ENCODE data around the gene LRMDA.

Gene LRMDA

DNA sequence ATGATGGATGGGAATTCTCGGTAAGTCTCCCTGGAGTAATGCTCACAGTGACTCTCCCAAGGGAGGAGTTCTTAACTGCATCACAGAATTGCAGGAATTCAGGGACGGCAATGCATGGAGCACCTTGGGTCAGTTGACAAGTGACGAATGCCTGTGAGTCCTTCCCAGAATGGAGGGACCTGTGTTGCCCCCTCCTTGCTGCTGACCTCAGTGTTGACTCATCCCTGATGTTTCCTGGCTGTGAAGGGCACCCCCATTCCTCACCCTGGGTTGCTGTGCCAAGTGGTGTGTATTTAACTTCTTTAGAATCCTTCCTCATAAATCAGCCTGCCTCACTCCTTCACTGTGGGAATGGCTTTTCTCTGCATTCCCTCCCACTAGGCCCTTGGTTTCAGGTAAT is 98.9 kb downstream of the LRMDA start:
- no peak overlapping the region for H3K4me3 ChIP-seq (ENCODE audit: low read depth, low read length)
- no peaks in the 10 kb centered on the region for H3K36me3 ChIP-seq (ENCODE audit: control insufficient read depth, insufficient read depth, low read length)
- no peaks in the 10 kb centered on the region for H3K9me3 ChIP-seq (ENCODE audit: control insufficient read depth, insufficient read depth, low read depth, low read length)
- H3K9ac ChIP-seq (ENCODE audit: low read length): no peak overlapping the region
- H3K4me1 ChIP-seq (ENCODE audit: control insufficient read depth, insufficient read depth, low read length): no peaks in the 10 kb centered on the region
- no peak overlapping the region for H3K27ac ChIP-seq (ENCODE audit: low read depth, low read length)
- no peaks in the 10 kb centered on the region for H3K27me3 ChIP-seq (ENCODE audit: control insufficient read depth, insufficient read depth, low read length)

- Histone ChIP-seq H3K27ac (ENCODE audit: low read depth, low read length) (no peak overlapping the region), H3K4me3 (ENCODE audit: low read depth, low read length) (no peak overlapping the region), H3K27me3 (ENCODE audit: control insufficient read depth, insufficient read depth, low read length) (no peaks in the 10 kb centered on the region), H3K4me1 (ENCODE audit: control insufficient read depth, insufficient read depth, low read length) (no peaks in the 10 kb centered on the region), H3K9ac (ENCODE audit: low read length) (no peak overlapping the region), H3K9me3 (ENCODE audit: control insufficient read depth, insufficient read depth, low read depth, low read length) (no peaks in the 10 kb centered on the region), H3K36me3 (ENCODE audit: control insufficient read depth, insufficient read depth, low read length) (no peaks in the 10 kb centered on the region)
Observed at GRCh38 chr10:75531571-75532031, 100.2 kb downstream of the LRMDA start.

DNA sequence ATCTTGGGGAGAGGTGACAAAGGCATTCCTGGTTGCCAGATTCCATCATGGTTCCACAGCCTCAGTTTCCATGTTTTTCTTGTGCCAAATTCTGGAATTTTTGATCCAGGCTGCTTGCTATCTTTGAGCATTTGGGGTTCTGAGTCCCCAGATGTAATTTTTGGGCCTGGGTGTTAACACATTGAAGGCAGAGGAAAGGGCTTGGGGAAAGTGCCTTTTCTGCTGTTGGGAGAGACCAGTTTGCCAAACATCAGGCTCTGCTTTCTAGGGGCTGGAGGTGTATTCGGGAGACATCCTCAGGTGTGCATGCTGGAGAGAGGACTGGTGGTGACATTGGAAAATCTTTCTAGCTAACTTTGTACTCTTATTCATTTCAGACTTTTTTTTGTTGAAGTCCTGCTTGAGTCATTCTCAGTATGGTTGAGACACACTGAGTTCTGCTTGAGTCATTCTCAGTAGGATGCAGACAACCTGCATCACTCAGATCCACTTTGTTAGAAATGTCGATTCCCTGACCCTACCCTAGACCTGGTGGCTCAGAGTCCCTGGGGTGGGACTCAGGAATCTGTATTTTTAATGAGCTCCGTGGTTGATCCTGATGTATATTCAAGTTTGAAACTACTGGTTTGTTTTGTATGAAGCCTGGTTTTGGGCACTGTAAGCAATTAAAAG is 101.0 kb downstream of the LRMDA start:
- Histone ChIP-seq H3K36me3 (ENCODE audit: control insufficient read depth, insufficient read depth, low read length) (no peaks in the 10 kb centered on the region), H3K4me1 (ENCODE audit: control insufficient read depth, insufficient read depth, low read length) (no peaks in the 10 kb centered on the region), H3K4me3 (ENCODE audit: low read depth, low read length) (no peak overlapping the region), H3K9ac (ENCODE audit: low read length) (no peak overlapping the region), H3K27me3 (ENCODE audit: control insufficient read depth, insufficient read depth, low read length) (peaks cover 8% of the 10 kb centered on the region), H3K27ac (ENCODE audit: low read depth, low read length) (no peak overlapping the region), H3K9me3 (ENCODE audit: control insufficient read depth, insufficient read depth, low read depth, low read length) (no peaks in the 10 kb centered on the region)

DNA sequence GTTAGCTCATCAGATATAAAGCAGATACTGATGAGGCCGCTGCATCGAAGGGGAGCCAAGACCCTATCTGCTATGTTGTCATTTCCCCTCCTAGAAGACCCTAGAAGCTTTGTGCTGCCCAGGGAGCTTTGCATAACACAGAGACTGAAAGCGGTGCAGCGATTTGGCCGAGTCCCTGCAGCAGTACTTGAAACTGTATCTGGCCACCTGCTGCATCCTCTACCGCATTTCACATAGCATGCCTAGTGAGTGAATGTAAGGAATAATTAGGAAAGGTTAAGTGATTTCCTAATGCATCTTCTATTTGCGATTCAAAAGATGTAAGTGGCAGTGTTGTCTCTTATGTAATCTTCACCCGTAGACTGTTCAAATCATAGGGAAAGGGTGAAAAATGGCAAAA is 106.7 kb downstream of the LRMDA start:
- no peak overlapping the region for H3K4me3 ChIP-seq (ENCODE audit: low read depth, low read length)
- no peaks in the 10 kb centered on the region for H3K9me3 ChIP-seq (ENCODE audit: control insufficient read depth, insufficient read depth, low read depth, low read length)
- peaks cover 41% of the 10 kb centered on the region for H3K4me1 ChIP-seq (ENCODE audit: control insufficient read depth, insufficient read depth, low read length)
- H3K9ac ChIP-seq (ENCODE audit: low read length): no peak overlapping the region
- H3K36me3 ChIP-seq (ENCODE audit: control insufficient read depth, insufficient read depth, low read length): no peaks in the 10 kb centered on the region
- H3K27ac ChIP-seq (ENCODE audit: low read depth, low read length): no peak overlapping the region
- H3K27me3 ChIP-seq (ENCODE audit: control insufficient read depth, insufficient read depth, low read length): peaks cover 14% of the 10 kb centered on the region

DNA sequence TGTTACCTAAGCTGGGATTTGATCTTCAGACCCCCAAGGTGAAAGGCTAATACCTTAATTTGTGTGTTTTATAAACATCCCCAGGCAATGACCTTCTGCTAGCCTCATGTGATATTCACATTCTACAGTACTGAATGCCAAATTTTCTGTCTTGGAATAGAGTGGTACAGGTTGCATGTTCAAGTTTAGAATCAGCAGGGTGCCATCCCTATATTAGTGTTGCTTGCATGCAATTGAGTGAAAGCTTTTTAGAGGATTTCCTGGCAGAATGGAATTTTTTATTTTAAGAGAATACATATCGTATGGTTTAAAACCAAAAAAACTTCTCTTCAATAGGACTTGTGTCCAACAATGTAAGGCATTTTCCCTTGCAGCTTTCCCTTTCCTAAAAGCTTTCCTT is 107.3 kb downstream of the LRMDA start:
- H3K36me3 ChIP-seq (ENCODE audit: control insufficient read depth, insufficient read depth, low read length): no peaks in the 10 kb centered on the region
- no peak overlapping the region for H3K27ac ChIP-seq (ENCODE audit: low read depth, low read length)
- no peak overlapping the region for H3K4me3 ChIP-seq (ENCODE audit: low read depth, low read length)
- no peak overlapping the region for H3K9ac ChIP-seq (ENCODE audit: low read length)
- no peaks in the 10 kb centered on the region for H3K9me3 ChIP-seq (ENCODE audit: control insufficient read depth, insufficient read depth, low read depth, low read length)
- peaks cover 43% of the 10 kb centered on the region for H3K4me1 ChIP-seq (ENCODE audit: control insufficient read depth, insufficient read depth, low read length)
- peaks cover 14% of the 10 kb centered on the region for H3K27me3 ChIP-seq (ENCODE audit: control insufficient read depth, insufficient read depth, low read length)

DNA sequence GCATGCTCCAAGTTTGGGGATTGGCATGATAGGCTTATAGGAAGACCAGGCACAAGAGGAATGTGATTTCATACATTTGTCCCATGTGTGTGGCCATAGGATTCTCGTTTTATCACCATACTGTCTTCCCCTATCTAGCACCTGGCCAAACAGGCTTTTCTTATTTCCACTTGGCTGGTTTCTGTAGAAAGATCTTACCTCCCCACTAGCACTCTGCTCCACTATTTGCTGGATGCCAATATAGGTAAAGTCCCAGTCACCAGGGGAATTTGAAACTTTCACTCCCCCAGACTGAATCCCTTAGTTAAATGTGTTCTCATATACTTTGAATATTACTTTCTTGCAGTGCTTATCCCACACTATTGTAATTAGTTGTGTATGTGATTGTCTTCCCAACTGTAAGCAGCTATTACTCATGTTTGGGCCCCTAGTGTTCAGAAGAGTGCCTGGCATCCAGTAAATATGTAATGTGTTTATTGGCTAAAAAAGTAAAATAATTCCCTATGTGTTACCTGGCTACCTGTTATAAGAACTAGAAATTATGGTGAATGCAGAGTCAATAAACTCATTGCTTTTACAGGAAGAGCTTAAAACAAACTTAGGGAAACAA is 109.0 kb downstream of the LRMDA start:
- peaks cover 14% of the 10 kb centered on the region for H3K27me3 ChIP-seq (ENCODE audit: control insufficient read depth, insufficient read depth, low read length)
- H3K9me3 ChIP-seq (ENCODE audit: control insufficient read depth, insufficient read depth, low read depth, low read length): no peaks in the 10 kb centered on the region
- no peak overlapping the region for H3K4me3 ChIP-seq (ENCODE audit: low read depth, low read length)

DNA sequence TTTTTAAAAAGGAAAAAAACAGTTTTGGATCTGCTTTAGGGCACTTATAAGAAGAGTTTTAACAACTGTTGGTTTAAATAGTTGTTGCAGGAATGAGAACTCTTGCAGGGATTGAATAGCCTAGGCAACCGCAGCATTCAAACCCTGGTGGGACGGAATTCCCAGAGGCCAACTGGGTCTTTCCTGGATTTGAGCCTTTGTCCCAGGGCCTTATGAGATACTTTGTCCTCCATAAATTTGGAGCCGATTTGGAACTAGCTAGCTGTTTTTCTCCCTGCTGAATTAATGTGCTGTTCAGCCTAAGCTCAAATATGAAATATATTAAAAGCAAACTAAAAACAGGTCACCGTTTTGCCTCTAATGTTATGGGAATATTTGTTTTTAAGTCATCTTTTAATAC is 109.6 kb downstream of the LRMDA start:
- no peaks in the 10 kb centered on the region for H3K36me3 ChIP-seq (ENCODE audit: control insufficient read depth, insufficient read depth, low read length)
- no peak overlapping the region for H3K9ac ChIP-seq (ENCODE audit: low read length)
- H3K4me1 ChIP-seq (ENCODE audit: control insufficient read depth, insufficient read depth, low read length): peaks cover 43% of the 10 kb centered on the region
- H3K27me3 ChIP-seq (ENCODE audit: control insufficient read depth, insufficient read depth, low read length): peaks cover 14% of the 10 kb centered on the region
- no peak overlapping the region for H3K4me3 ChIP-seq (ENCODE audit: low read depth, low read length)
- H3K9me3 ChIP-seq (ENCODE audit: control insufficient read depth, insufficient read depth, low read depth, low read length): no peaks in the 10 kb centered on the region
- no peak overlapping the region for H3K27ac ChIP-seq (ENCODE audit: low read depth, low read length)

More for the DNA sequence above, 109.0 kb downstream of the LRMDA start:
- Histone ChIP-seq H3K36me3 (ENCODE audit: control insufficient read depth, insufficient read depth, low read length) (no peaks in the 10 kb centered on the region), H3K4me1 (ENCODE audit: control insufficient read depth, insufficient read depth, low read length) (peaks cover 43% of the 10 kb centered on the region), H3K27ac (ENCODE audit: low read depth, low read length) (no peak overlapping the region), H3K9ac (ENCODE audit: low read length) (no peak overlapping the region)

GRCh38 chr10:75541411-75541810 is 110.0 kb downstream of the LRMDA start:
- Histone ChIP-seq H3K36me3 (ENCODE audit: control insufficient read depth, insufficient read depth, low read length) (no peaks in the 10 kb centered on the region), H3K4me3 (ENCODE audit: low read depth, low read length) (no peak overlapping the region), H3K4me1 (ENCODE audit: control insufficient read depth, insufficient read depth, low read length) (peaks cover 43% of the 10 kb centered on the region), H3K9me3 (ENCODE audit: control insufficient read depth, insufficient read depth, low read depth, low read length) (no peaks in the 10 kb centered on the region), H3K27me3 (ENCODE audit: control insufficient read depth, insufficient read depth, low read length) (peaks cover 14% of the 10 kb centered on the region), H3K9ac (ENCODE audit: low read length) (no peak overlapping the region), H3K27ac (ENCODE audit: low read depth, low read length) (no peak overlapping the region)

- H3K27me3 ChIP-seq (ENCODE audit: control insufficient read depth, insufficient read depth, low read length): peaks cover 9% of the 10 kb centered on the region
- no peak overlapping the region for H3K27ac ChIP-seq (ENCODE audit: low read depth, low read length)
- H3K4me3 ChIP-seq (ENCODE audit: low read depth, low read length): no peak overlapping the region
- H3K9me3 ChIP-seq (ENCODE audit: control insufficient read depth, insufficient read depth, low read depth, low read length): no peaks in the 10 kb centered on the region
- H3K9ac ChIP-seq (ENCODE audit: low read length): no peak overlapping the region
- peaks cover 43% of the 10 kb centered on the region for H3K4me1 ChIP-seq (ENCODE audit: control insufficient read depth, insufficient read depth, low read length)
- H3K36me3 ChIP-seq (ENCODE audit: control insufficient read depth, insufficient read depth, low read length): no peaks in the 10 kb centered on the region
Observed at GRCh38 chr10:75542084-75542483, 110.7 kb downstream of the LRMDA start.

- no peaks in the 10 kb centered on the region for H3K9me3 ChIP-seq (ENCODE audit: control insufficient read depth, insufficient read depth, low read depth, low read length)
- H3K4me3 ChIP-seq (ENCODE audit: low read depth, low read length): no peak overlapping the region
- H3K27me3 ChIP-seq (ENCODE audit: control insufficient read depth, insufficient read depth, low read length): peaks cover 5% of the 10 kb centered on the region; the same call in 1 of the 2 replicates
- H3K27ac ChIP-seq (ENCODE audit: low read depth, low read length): no peak overlapping the region
- H3K36me3 ChIP-seq (ENCODE audit: control insufficient read depth, insufficient read depth, low read length): no peaks in the 10 kb centered on the region
- no peak overlapping the region for H3K9ac ChIP-seq (ENCODE audit: low read length)
- peaks cover 38% of the 10 kb centered on the region for H3K4me1 ChIP-seq (ENCODE audit: control insufficient read depth, insufficient read depth, low read length)
Observed at GRCh38 chr10:75542906-75543305, 111.5 kb downstream of the LRMDA start.

DNA sequence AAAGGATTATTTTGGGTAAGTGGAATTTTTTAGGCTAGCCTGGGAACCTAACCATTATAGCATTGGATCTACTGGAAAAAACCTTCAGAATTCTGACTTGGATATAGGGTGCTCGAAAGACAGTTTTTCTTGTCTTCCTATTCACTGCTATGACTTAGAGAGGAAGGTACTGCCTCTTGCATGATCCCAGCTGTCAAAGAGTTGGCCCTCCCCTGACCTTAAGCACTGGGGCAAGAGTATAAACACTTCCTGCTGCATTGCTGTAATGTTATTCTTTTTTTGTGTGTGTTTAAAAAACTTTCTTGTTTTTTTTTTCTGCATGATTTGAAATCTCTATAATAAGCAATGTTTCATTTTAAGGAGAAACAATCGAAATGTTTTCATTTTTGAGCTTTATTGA is 113.0 kb downstream of the LRMDA start:
- no peak overlapping the region for H3K9ac ChIP-seq (ENCODE audit: low read length)
- H3K27ac ChIP-seq (ENCODE audit: low read depth, low read length): no peak overlapping the region
- H3K27me3 ChIP-seq (ENCODE audit: control insufficient read depth, insufficient read depth, low read length): no peaks in the 10 kb centered on the region
- no peaks in the 10 kb centered on the region for H3K9me3 ChIP-seq (ENCODE audit: control insufficient read depth, insufficient read depth, low read depth, low read length)
- H3K36me3 ChIP-seq (ENCODE audit: control insufficient read depth, insufficient read depth, low read length): no peaks in the 10 kb centered on the region
- no peak overlapping the region for H3K4me3 ChIP-seq (ENCODE audit: low read depth, low read length)
- peaks cover 29% of the 10 kb centered on the region for H3K4me1 ChIP-seq (ENCODE audit: control insufficient read depth, insufficient read depth, low read length)

Measured in HUES6 (cell line).